NCI-H526 (cell line): ENCODE measurements around the gene GBP5.
"Not testable (repeated sequence)": the region's sequence is repeated elsewhere in the genome, so short reads cannot be mapped to it uniquely, and the experiment has no call there.

ENCODE experiments used
- DNase-seq, 2 experiments: peaks; one replicate each; lab custom pipeline; 2025; lab: John Stamatoyannopoulos, UW

Gene GBP5

GRCh38 chr1:89272269-89273041 is at the start of gene GBP5:
Gene GBP5 (minus strand): TSS chr1:89272860. CDS start chr1:89269555, 3,305 bp downstream.
- not testable (repeated sequence) for DNase-seq

GRCh38 chr1:89322402-89322801 is 49.7 kb upstream of the GBP5 start:
- DNase-seq = no peak

GRCh38 chr1:89312572-89312971 is 39.9 kb upstream of the GBP5 start:
- DNase-seq = no peak

GRCh38 chr1:89311757-89312156 is 39.1 kb upstream of the GBP5 start:
- no peak for DNase-seq

- DNase-seq = no peak
These were observed 38.3 kb upstream of the GBP5 start for GRCh38 chr1:89310976-89311375.

GRCh38 chr1:89310505-89310904 is 37.8 kb upstream of the GBP5 start:
- no peak for DNase-seq

- no peak for DNase-seq
These were observed 37.2 kb upstream of the GBP5 start for GRCh38 chr1:89309828-89310227.

- DNase-seq = no peak
These were observed 33.6 kb upstream of the GBP5 start for GRCh38 chr1:89306273-89306672.

GRCh38 chr1:89305493-89305892 is 32.8 kb upstream of the GBP5 start:
- DNase-seq = no peak

GRCh38 chr1:89304572-89305230 is 32.0 kb upstream of the GBP5 start:
- no peak for DNase-seq

- DNase-seq = no peak
These were observed 30.2 kb upstream of the GBP5 start for GRCh38 chr1:89302697-89303332.

- not testable (repeated sequence) for DNase-seq
These were observed 27.2 kb upstream of the GBP5 start for GRCh38 chr1:89299739-89300463.

- DNase-seq = no peak
These were observed 25.8 kb upstream of the GBP5 start for GRCh38 chr1:89298461-89298860.

- DNase-seq = no peak
These were observed 22.5 kb upstream of the GBP5 start for GRCh38 chr1:89295187-89295586.

GRCh38 chr1:89291276-89291675 is 18.6 kb upstream of the GBP5 start:
- no peak for DNase-seq

- no peak for DNase-seq
These were observed 15.3 kb upstream of the GBP5 start for GRCh38 chr1:89288051-89288340.

GRCh38 chr1:89287181-89288050 is 14.8 kb upstream of the GBP5 start:
- DNase-seq = no peak

GRCh38 chr1:89286549-89287180 is 14.0 kb upstream of the GBP5 start:
- no peak for DNase-seq

GRCh38 chr1:89285745-89286380 is 13.2 kb upstream of the GBP5 start:
- DNase-seq = no peak

GRCh38 chr1:89284078-89284763 is 11.6 kb upstream of the GBP5 start:
- not testable (repeated sequence) for DNase-seq
